Large intestine (tissue), 3 donors: ENCODE data around the gene CENPS. TPM values are rescaled to one million over a fixed set of nuclear protein-coding genes. Genes with fewer than 3 reads are reported as not detected.
A peak's percentile ranks its signal among the peaks of the same experiment; 100 is the strongest.

Source experiments
- DNase-seq, 2 donors: peaks; one replicate each; pipeline versions ENCODE4 v3.0.0 to v3.0.0-alpha.2; 2013
- H3K27ac ChIP-seq: one replicate; pipeline ENCODE4 v1.5.1; 2013; ENCODE audit warnings: low read length
- H3K27me3 ChIP-seq: 2 replicates; pipeline ENCODE4 v1.6.1; 2013; ENCODE audit warnings: low read length; ENCODE audit not compliant: control insufficient read depth, insufficient read depth
- H3K36me3 ChIP-seq: 2 replicates; pipeline ENCODE4 v1.6.1; 2013; ENCODE audit warnings: low read length; ENCODE audit not compliant: control insufficient read depth, insufficient read depth
- H3K4me1 ChIP-seq: one replicate; pipeline ENCODE4 v1.6.1; 2013; ENCODE audit warnings: low read length; ENCODE audit not compliant: control insufficient read depth, insufficient read depth
- H3K4me3 ChIP-seq: one replicate; pipeline ENCODE4 v1.5.1; 2013; ENCODE audit warnings: low read length
- H3K9me3 ChIP-seq: one replicate; pipeline ENCODE4 v1.6.1; 2013; ENCODE audit warnings: mild to moderate bottlenecking, low read depth, low read length, moderate library complexity; ENCODE audit not compliant: control insufficient read depth
- WGBS: methylation state at CpG from one replicate; pipeline ENCODE4 v1.1.5; 2013; ENCODE audit warnings: low lambda C conversion rate; ENCODE audit not compliant: insufficient coverage; 5-methylcytosine and 5-hydroxymethylcytosine counted together
- polyA plus RNA-seq: library from polyadenylated mRNA; unstranded; fragments of 120-200 nt; gene quantifications from one replicate; pipeline ENCODE4 v1.2.1, GENCODE V29; 2013

The CENPS gene
- polyA plus RNA-seq, 1 donor, result 20.3 TPM

GRCh38 chr1:10432910-10433700, 2.9 kb downstream of the CENPS start:
- peak; percentile 75 to 80 for DNase-seq
- Histone ChIP-seq H3K4me3 (no peak overlapping the region), H3K4me1 (peaks cover 34% of the 10 kb centered on the region), H3K27me3 (no peaks in the 10 kb centered on the region), H3K27ac (peak overlapping the region; percentile 88), H3K36me3 (no peaks in the 10 kb centered on the region), H3K9me3 (no peaks in the 10 kb centered on the region)
- no CpG with 5 or more reads among the region's 14 CpGs for WGBS

DNA sequence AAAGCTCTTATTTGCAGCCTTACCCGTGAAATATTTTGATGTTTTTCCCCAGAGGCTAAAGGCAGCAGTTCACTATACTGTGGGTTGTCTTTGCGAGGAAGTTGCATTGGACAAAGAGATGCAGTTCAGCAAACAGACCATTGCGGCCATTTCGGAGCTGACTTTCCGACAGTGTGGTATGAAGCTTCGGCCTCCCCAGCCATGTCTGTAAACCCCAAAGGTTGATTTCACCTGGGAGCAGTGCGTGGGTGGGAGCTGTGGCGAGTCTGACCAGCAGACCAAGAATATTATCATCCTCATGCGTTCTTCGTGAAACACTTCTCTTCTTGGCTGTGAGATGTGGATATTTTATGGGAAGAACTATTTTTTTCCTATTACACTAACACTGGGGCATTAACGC, 3.6 kb downstream of the CENPS start:
- H3K27me3 ChIP-seq, result no peaks in the 10 kb centered on the region
- DNase-seq, result no peak
- no peak overlapping the region for H3K4me3 ChIP-seq
- no peaks in the 10 kb centered on the region for H3K9me3 ChIP-seq
- H3K4me1 ChIP-seq, result peaks cover 35% of the 10 kb centered on the region
- 88% methylated on average over 3 of the region's 11 CpGs for WGBS
- no peaks in the 10 kb centered on the region for H3K36me3 ChIP-seq
- peak overlapping the region; percentile 88 for H3K27ac ChIP-seq

DNA sequence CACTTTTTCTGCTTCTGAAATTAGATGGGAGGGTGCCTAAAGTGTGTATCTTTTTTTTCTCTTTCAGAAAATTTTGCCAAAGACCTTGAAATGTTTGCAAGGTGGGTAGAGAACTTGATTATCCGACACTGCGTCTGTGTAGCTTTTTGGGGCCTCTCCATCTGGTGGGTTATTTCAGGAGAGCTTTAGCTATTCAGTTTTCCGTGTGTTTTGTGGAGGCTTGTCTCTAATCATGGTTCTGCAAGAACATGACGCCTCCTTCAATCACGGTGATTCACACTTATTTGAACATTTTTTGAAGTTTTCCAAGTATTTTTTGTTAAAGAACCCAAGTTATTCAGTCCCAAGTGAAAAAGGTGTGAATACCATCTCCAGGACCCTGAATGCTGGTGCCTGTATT, 4.4 kb downstream of the CENPS start:
- H3K27me3 ChIP-seq, result no peaks in the 10 kb centered on the region
- 93% methylated on average over 2 of the region's 5 CpGs for WGBS
- H3K4me3 ChIP-seq, result no peak overlapping the region
- no peak overlapping the region for H3K27ac ChIP-seq
- no peaks in the 10 kb centered on the region for H3K36me3 ChIP-seq
- H3K4me1 ChIP-seq, result peaks cover 37% of the 10 kb centered on the region
- DNase-seq, result no peak
- H3K9me3 ChIP-seq, result no peaks in the 10 kb centered on the region

- Histone ChIP-seq H3K9me3 (no peaks in the 10 kb centered on the region), H3K4me3 (no peak overlapping the region), H3K4me1 (peaks cover 30% of the 10 kb centered on the region), H3K36me3 (peaks cover 2% of the 10 kb centered on the region), H3K27ac (peak overlapping the region; percentile 43), H3K27me3 (no peaks in the 10 kb centered on the region)
- no CpG with 5 or more reads among the region's 1 CpG for WGBS
- no peak for DNase-seq
These were observed 6.8 kb downstream of the CENPS start for GRCh38 chr1:10437052-10437451.

- Histone ChIP-seq H3K27me3 (no peaks in the 10 kb centered on the region), H3K27ac (no peak overlapping the region), H3K4me3 (no peak overlapping the region), H3K36me3 (peaks cover 5% of the 10 kb centered on the region), H3K4me1 (peaks cover 16% of the 10 kb centered on the region), H3K9me3 (no peaks in the 10 kb centered on the region)
- DNase-seq, result peak in 1 of 2 donors; percentile 35
- no CpG with 5 or more reads among the region's 7 CpGs for WGBS
These were observed 8.5 kb downstream of the CENPS start for GRCh38 chr1:10438677-10439163.

DNA sequence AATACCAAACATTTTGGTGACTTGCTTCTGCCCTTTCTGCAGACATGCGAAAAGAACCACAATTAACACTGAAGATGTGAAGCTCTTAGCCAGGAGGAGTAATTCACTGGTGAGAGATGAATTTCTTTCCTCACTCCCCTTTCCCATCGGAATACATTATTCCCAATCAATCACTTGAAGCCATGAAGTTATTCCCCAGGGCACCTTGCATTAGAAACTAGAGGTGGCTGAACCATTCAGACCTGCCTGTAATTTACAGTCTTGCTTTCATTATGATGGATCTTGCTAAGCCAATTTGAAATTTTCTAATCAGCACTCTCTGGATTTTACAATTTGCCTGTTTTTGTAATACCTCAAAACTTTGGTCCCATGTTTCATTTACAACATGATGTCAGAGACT, 10.1 kb downstream of the CENPS start:
- Histone ChIP-seq H3K4me1 (peaks cover 13% of the 10 kb centered on the region), H3K27me3 (no peaks in the 10 kb centered on the region), H3K4me3 (no peak overlapping the region), H3K9me3 (no peaks in the 10 kb centered on the region), H3K27ac (no peak overlapping the region), H3K36me3 (peaks cover 14% of the 10 kb centered on the region)
- no peak for DNase-seq
- WGBS, result 100% methylated on average over 1 of the region's 2 CpGs

GRCh38 chr1:10440794-10441193, 10.6 kb downstream of the CENPS start:
- Histone ChIP-seq H3K4me1 (peaks cover 13% of the 10 kb centered on the region), H3K36me3 (peaks cover 14% of the 10 kb centered on the region), H3K27me3 (no peaks in the 10 kb centered on the region), H3K9me3 (no peaks in the 10 kb centered on the region), H3K4me3 (no peak overlapping the region), H3K27ac (no peak overlapping the region)
- 100% methylated on average over 2 of the region's 5 CpGs for WGBS
- no peak for DNase-seq

DNA sequence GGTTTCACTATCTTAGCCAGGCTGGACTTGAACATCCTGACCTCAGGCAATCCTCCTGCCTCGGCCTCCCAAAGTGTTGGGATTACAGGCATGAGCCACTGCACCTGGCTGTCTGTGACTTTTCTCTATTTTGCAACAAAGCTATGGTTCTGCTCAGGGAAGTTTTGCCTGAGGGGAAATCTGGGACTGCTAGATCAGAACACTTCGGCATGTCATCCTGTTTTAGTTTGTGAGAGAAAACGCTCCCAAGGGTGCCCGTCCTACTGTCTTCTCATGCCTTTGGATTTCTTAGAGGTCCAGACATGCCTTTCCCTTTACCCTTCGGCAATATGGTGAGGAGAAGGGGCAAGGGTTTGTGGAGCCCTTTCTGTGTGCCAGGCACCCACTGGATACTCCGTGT, 14.0 kb downstream of the CENPS start:
- Histone ChIP-seq H3K36me3 (peaks cover 15% of the 10 kb centered on the region), H3K27me3 (no peaks in the 10 kb centered on the region), H3K4me1 (no peaks in the 10 kb centered on the region), H3K4me3 (no peak overlapping the region), H3K27ac (no peak overlapping the region), H3K9me3 (no peaks in the 10 kb centered on the region)
- 100% methylated on average over 1 of the region's 6 CpGs for WGBS
- no peak for DNase-seq

DNA sequence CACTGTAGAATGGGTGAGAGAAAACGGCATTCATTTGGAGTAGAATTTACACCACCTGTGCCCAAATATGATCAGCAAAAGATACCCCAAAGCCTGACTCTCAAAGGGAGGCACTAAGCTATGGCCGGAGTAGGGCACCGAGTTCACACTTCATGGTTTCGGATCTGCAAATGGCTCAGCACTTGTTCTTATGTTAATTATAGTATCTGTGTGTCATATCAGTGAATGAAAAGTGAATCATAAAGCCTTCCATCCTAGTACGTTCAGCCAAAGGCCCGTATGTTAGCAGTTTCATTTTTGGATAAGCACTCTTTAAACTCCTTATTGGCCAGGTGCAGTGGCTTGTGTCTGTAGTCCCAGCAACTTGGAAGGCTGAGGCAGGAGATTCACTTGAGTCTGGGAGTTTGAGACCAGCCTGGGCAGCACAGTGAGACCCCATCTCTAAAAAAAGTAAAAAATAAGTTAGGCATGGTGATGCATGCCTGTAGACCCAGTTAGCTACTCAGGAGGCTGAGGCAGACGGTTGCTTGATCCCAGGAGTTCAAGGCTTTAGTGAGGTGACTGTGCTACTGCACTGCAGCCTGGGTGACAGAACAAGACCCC, 14.7 kb downstream of the CENPS start:
- Histone ChIP-seq H3K36me3 (peaks cover 14% of the 10 kb centered on the region), H3K27ac (no peak overlapping the region), H3K9me3 (no peaks in the 10 kb centered on the region), H3K4me3 (no peak overlapping the region), H3K27me3 (no peaks in the 10 kb centered on the region), H3K4me1 (no peaks in the 10 kb centered on the region)
- 100% methylated on average over 1 of the region's 7 CpGs for WGBS
- DNase-seq, result no peak

GRCh38 chr1:10446790-10447422, 16.7 kb downstream of the CENPS start:
- Histone ChIP-seq H3K36me3 (peaks cover 13% of the 10 kb centered on the region), H3K4me3 (no peak overlapping the region), H3K27me3 (no peaks in the 10 kb centered on the region), H3K27ac (no peak overlapping the region), H3K4me1 (no peaks in the 10 kb centered on the region), H3K9me3 (no peaks in the 10 kb centered on the region)
- no CpG with 5 or more reads among the region's 7 CpGs for WGBS
- no peak for DNase-seq
